ENCODE measurements around the gene MAST1. TPM values are rescaled to one million over a fixed set of nuclear protein-coding genes. Genes with fewer than 3 reads are reported as not detected.
"Not testable (repeated sequence)": the region's sequence is repeated elsewhere in the genome, so short reads cannot be mapped to it uniquely, and the experiment has no call there.

Gene MAST1
- total RNA-seq, 1 experiment from 2014 or later: 28.9 TPM

DNA sequence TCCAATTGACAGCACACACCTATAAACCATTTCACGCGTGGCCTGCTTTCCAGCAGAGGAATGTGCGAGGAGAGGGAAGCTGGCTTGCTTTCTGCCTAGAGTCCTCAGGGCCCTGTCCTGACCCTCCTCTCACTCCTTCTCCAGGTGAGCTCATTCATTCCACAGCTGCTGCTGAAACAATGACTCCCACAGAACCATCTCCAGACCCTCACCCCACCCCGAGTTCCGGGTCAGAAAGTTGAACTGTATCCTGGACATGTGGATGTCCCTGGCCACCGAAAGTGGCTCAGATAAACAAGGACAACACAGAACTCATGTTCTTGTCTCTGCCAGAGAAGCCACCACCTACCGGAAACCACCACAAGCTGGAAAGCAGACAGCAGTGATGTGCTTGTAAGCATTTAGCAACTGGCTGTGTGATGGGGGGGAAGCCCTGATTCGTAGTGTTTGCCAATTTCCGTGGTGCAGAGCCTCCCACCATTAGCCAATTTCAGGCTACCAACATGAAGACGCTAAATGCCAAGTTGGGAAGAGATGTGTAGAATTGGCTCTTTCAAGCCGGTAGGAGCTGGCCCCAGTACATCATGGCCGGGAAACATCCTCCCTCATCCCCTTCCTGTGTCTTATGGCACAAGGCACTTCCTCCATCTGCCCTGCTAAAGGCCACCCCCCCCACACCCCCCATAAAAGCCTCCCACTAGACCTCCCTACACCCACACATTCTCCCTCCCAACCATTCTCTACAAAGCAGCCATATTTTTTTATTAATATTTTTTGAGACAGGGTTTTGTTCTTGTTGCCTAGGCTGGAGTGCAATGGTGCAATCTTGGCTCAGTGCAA is 75.8 kb downstream of the MAST1 start:
- RAD21 ChIA-PET (ENCODE audit: low non-redundant PET in 1 of 2, low total read pairs in 2 of 2, uncharacterized antibody in 2 of 2, unreplicated experiment in 2 of 2): no interaction called here
- no peaks in the 10 kb centered on the region for H4K20me1 ChIP-seq (ENCODE audit: insufficient read depth)
- H2AFZ ChIP-seq (ENCODE audit: low read depth, low read length, poor library complexity, severe bottlenecking): no peak overlapping the region
- intact Hi-C loops (cut with micrococcal nuclease): no loop called here
- H3K4me1 ChIP-seq (ENCODE audit: control insufficient read depth in 1 of 2, insufficient read depth in 2 of 2, low read length in 2 of 2): peaks cover 0 to 3% of the 10 kb centered on the region in 2 experiments; a peak in 2 of 4 replicates
- CTCF ChIA-PET: no interaction called here
- H3K27me3 ChIP-seq (ENCODE audit: insufficient read depth, low read length): no peaks in the 10 kb centered on the region
- BruUV-seq (replicated peaks): no TSS peak
- no peak overlapping the region for H3K27ac ChIP-seq (ENCODE audit: low read depth, low read length)
- no peaks in the 10 kb centered on the region for H3K9me3 ChIP-seq (ENCODE audit: control insufficient read depth in 1 of 2, insufficient read depth in 1 of 2, low read depth in 1 of 2, low read length in 2 of 2)
- no peaks in the 10 kb centered on the region for H3K79me2 ChIP-seq (ENCODE audit: insufficient read depth, low read length)
- no peaks in the 10 kb centered on the region for H3K36me3 ChIP-seq (ENCODE audit: control insufficient read depth in 1 of 2, insufficient read depth in 2 of 2, low read length in 2 of 2)
- no peak overlapping the region for H3K4me2 ChIP-seq (ENCODE audit: low read length)
- no peak overlapping the region for H3K9ac ChIP-seq (ENCODE audit: low read length)
- H3K9me2 ChIP-seq (ENCODE audit: insufficient read depth): no peaks in the 10 kb centered on the region
- DNase-seq (ENCODE audit: low read depth, low spot score): no peak
- POLR2A ChIA-PET: no interaction called here
- no peak overlapping the region for H3K4me3 ChIP-seq (replicated peaks in 1 of 2; ENCODE audit: low read depth in 1 of 2, low read length in 2 of 2)
- no peak for ATAC-seq
- no peak for TF ChIP-seq ZFX (IDR thresholded peaks at IDR 0.05)
- no peak for TF ChIP-seq SP1 (IDR thresholded peaks at IDR 0.05; ENCODE audit: low read depth)
- no peak for TF ChIP-seq CBX3 (IDR thresholded peaks at IDR 0.05; ENCODE audit: low read depth)
- TF ChIP-seq, protein P1, sequence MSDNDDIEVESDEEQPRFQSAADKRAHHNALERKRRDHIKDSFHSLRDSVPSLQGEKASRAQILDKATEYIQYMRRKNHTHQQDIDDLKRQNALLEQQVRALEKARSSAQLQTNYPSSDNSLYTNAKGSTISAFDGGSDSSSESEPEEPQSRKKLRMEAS (IDR thresholded peaks at IDR 0.05): no peak
- TF ChIP-seq POLR2AphosphoS5 (IDR thresholded peaks at IDR 0.05; ENCODE audit: low read depth, low read length): no peak
- no peak for TF ChIP-seq TCF7L2 (IDR thresholded peaks at IDR 0.05; ENCODE audit: borderline replicate concordance, extremely low read depth, insufficient read depth, insufficient read length)

DNA sequence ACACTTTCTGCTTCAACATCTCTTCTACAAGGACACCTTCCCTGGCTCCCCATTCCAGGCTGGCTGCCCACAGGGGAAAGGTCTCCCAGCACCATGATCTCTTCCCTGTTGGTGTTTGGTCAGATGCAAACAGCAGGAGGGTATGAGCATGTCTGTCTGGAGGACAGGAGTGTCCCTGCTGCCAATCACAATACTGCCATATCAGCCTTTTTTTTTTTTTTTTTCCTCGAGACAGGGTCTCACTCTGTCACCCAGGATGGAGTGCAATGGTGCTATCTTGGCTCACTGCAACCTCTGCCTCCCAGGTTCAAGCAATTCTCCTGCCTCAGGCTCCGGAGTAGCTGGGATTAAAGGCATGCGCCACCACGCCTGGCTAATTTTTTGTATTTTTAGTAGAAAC is 77.5 kb downstream of the MAST1 start:
- H4K20me1 ChIP-seq (ENCODE audit: insufficient read depth); CTCF ChIA-PET; DNase-seq (ENCODE audit: low read depth, low spot score); H3K79me2 ChIP-seq (ENCODE audit: insufficient read depth, low read length); RAD21 ChIA-PET (ENCODE audit: low non-redundant PET in 1 of 2, low total read pairs in 2 of 2, uncharacterized antibody in 2 of 2, unreplicated experiment in 2 of 2); H3K4me1 ChIP-seq (ENCODE audit: control insufficient read depth in 1 of 2, insufficient read depth in 2 of 2, low read length in 2 of 2); H3K9ac ChIP-seq (ENCODE audit: low read length); H3K27me3 ChIP-seq (ENCODE audit: insufficient read depth, low read length); H2AFZ ChIP-seq (ENCODE audit: low read depth, low read length, poor library complexity, severe bottlenecking); BruUV-seq (replicated peaks); H3K9me3 ChIP-seq (ENCODE audit: control insufficient read depth in 1 of 2, insufficient read depth in 1 of 2, low read depth in 1 of 2, low read length in 2 of 2); intact Hi-C loops (cut with micrococcal nuclease); H3K4me3 ChIP-seq (replicated peaks in 1 of 2; ENCODE audit: low read depth in 1 of 2, low read length in 2 of 2); H3K27ac ChIP-seq (ENCODE audit: low read depth, low read length); ATAC-seq; H3K9me2 ChIP-seq (ENCODE audit: insufficient read depth); H3K36me3 ChIP-seq (ENCODE audit: control insufficient read depth in 1 of 2, insufficient read depth in 2 of 2, low read length in 2 of 2); H3K4me2 ChIP-seq (ENCODE audit: low read length): not testable (repeated sequence)
- POLR2A ChIA-PET: interaction anchor here (1.0 kb wide), 1 partner anchor 38 kb away, joined by 3 read pairs; no protein-coding TSS in a partner anchor
